OCI-LY1 (cell line): ENCODE measurements around the gene INTS3.

Experiments used
- EZH2 ChIP-seq: fragments of 200-600 bp; sonication (generic), shearing (Covaris generic); IDR thresholded peaks from 2 replicates; pipeline ENCODE4 v1.8.0; 2017; ENCODE audit warnings: borderline replicate concordance, mixed run types, mild to moderate bottlenecking, antibody characterized with exemption, low read length, moderate library complexity, mixed read lengths
- TF ChIP-seq, protein P1 (sequence below): fragments of 200-600 bp; sonication (generic), shearing (Covaris generic); IDR thresholded peaks from 2 replicates; pipeline ENCODE4 v1.5.1; 2017; ENCODE audit warnings: mild to moderate bottlenecking, antibody characterized with exemption, low read length, moderate library complexity, mixed read lengths

DNA sequence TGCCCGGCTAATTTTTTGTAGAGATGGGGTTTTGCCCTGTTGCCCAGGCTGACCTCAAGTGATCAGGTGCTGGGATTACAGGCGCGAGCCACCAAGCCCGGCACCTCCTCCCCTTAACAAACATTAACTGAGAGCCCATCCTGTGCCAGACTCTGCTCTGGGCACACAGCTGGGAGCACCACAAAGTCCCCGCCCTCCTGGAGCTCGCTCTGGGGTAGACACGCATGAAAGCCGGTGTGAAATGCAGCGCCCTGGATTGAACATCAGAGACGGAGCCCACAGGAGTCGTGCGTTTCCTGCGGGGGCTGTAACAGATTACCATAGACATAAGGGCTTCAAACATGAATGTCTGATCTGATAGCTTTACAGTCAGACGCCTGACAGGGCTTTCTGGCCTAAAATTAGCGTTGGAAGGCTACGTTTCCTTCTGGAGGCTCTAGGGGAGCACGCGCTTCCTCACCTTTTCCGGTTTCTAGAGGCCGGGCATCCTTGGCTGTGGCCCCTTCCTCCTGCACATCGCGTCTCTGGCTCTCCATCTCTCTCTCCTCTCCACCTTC, 61.7 kb downstream of the INTS3 start:
- TF ChIP-seq EZH2, result no peak
- TF ChIP-seq, protein P1, sequence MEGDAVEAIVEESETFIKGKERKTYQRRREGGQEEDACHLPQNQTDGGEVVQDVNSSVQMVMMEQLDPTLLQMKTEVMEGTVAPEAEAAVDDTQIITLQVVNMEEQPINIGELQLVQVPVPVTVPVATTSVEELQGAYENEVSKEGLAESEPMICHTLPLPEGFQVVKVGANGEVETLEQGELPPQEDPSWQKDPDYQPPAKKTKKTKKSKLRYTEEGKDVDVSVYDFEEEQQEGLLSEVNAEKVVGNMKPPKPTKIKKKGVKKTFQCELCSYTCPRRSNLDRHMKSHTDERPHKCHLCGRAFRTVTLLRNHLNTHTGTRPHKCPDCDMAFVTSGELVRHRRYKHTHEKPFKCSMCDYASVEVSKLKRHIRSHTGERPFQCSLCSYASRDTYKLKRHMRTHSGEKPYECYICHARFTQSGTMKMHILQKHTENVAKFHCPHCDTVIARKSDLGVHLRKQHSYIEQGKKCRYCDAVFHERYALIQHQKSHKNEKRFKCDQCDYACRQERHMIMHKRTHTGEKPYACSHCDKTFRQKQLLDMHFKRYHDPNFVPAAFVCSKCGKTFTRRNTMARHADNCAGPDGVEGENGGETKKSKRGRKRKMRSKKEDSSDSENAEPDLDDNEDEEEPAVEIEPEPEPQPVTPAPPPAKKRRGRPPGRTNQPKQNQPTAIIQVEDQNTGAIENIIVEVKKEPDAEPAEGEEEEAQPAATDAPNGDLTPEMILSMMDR, result no peak
